Stimulated activated naive CD4-positive, alpha-beta T cell (primary cell): ENCODE measurements around the gene LRIT1.

Experiments
- DNase-seq, 6 experiments: peaks; one replicate each; lab custom pipeline; 2025; lab: John Stamatoyannopoulos, UW

Gene LRIT1

GRCh38 chr10:84193327-84193726 is 48.0 kb downstream of the LRIT1 start:
- no peak for DNase-seq

- DNase-seq = peak in 3 of 6 experiments; percentile 38 to 62 (median 51)
Measured at GRCh38 chr10:84191106-84191505, 50.2 kb downstream of the LRIT1 start.

GRCh38 chr10:84190621-84191020 is 50.7 kb downstream of the LRIT1 start:
- no peak for DNase-seq

GRCh38 chr10:84188815-84189214 is 52.5 kb downstream of the LRIT1 start:
- DNase-seq = no peak

GRCh38 chr10:84185526-84186175 is 55.7 kb downstream of the LRIT1 start:
- DNase-seq = no peak

GRCh38 chr10:84184517-84184916 is 56.8 kb downstream of the LRIT1 start:
- no peak for DNase-seq

- no peak for DNase-seq
Measured at GRCh38 chr10:84181631-84182030, 59.7 kb downstream of the LRIT1 start.
